GM19193 (cell line): ENCODE measurements around the gene MKI67.

Source experiments
- POLR2A ChIP-seq: IDR thresholded peaks from 4 replicates; pipeline ENCODE4 v1.6.1; 2011; ENCODE audit not compliant: insufficient read depth, insufficient read length; ENCODE audit errors: extremely low read depth

MKI67 gene

DNA sequence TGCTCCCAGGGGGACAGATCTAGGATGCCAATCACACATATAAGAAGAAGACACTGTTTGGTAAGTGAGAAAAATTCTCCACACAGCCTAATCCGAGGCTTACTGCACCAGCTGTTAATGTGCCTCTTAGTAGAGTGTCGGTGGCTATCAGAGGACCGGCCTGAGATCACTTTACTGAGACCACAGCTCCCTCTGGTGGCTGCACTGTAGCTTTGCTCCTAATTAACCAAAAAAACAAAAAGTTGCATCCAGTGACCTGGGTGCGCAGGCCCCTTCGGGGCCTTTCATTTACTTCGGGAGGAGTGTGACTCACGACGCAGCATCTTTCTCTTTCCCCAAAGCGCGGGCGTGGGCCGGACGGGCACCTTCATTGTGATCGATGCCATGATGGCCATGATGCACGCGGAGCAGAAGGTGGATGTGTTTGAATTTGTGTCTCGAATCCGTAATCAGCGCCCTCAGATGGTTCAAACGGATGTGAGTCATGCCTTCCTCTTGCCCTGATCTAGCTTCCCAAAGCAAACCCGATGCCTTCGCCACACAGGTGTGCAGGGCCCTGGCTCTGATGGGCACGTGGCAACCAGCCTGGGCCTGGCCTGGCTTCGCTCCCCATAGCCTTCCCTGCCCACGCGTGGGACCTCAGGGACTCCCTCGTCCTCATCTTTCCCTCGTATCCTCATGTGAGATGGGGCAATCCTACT, 56.7 kb downstream of the MKI67 start:
- no peak for TF ChIP-seq POLR2A

GRCh38 chr10:128068398-128069285, 57.6 kb downstream of the MKI67 start:
- no peak for TF ChIP-seq POLR2A

DNA sequence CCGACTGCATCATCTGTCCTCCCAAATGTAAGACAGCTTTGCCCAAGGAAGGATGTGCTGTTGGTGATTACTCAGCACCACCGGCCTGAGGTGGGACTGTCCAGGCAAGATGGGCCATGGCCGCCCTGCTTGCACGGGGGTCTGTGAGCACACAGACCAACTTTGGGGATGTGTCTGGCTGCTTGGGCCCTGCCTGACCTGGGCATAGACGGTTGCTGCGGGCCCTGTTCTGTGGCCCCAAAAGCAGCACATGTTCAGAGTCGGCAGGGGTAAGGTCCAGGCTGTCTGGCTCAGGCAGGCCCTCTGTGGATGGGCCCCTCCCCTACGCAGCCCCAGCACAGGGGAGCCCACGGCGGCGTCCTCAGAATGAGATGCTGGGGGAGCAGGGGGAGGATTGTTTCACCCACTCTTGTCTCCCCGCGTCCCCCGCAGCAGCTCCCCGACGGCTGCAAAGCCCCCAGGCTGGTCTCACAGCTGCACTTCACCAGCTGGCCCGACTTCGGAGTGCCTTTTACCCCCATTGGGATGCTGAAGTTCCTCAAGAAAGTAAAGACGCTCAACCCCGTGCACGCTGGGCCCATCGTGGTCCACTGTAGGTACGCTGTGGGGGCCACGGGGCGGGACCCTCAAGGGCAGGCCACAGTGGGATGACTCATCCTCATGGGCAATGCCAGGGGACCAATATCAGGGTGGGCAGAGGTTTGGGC, 58.4 kb downstream of the MKI67 start:
- no peak for TF ChIP-seq POLR2A

- no peak for TF ChIP-seq POLR2A
Observed at GRCh38 chr10:128066870-128067382, 59.3 kb downstream of the MKI67 start.

DNA sequence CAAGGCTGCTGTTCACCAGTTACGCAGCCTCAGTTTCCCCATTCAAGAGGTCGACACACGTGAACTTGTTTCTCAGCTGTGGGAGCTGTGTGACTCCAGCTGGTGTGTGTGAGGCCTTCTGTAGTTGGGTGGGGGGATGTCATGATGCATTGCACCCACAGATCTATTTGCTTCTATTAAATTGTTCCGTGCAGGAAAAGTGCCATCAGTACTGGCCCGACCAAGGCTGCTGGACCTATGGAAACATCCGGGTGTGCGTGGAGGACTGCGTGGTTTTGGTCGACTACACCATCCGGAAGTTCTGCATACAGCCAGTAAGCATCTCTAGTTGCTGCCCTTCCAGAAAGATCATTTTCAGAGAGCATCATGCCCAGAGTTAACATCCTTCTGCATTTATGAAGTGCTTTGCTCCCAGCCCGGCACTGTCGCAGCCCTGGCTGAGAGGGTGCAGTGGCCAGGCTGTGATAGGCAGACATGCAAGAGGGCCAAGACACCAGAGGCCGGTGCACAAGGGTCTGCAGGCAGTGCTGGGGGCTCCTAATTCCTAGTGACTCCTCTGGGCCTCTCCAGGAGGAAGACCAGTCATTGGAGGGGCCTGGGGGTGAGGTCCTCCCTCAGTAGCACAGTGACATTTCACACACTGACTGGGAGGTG, 60.2 kb downstream of the MKI67 start:
- no peak for TF ChIP-seq POLR2A

- TF ChIP-seq POLR2A: no peak
Observed at GRCh38 chr10:128064970-128065580, 61.1 kb downstream of the MKI67 start.

- peak; percentile 24 for TF ChIP-seq POLR2A
Observed at GRCh38 chr10:128064108-128064969, 61.9 kb downstream of the MKI67 start.

DNA sequence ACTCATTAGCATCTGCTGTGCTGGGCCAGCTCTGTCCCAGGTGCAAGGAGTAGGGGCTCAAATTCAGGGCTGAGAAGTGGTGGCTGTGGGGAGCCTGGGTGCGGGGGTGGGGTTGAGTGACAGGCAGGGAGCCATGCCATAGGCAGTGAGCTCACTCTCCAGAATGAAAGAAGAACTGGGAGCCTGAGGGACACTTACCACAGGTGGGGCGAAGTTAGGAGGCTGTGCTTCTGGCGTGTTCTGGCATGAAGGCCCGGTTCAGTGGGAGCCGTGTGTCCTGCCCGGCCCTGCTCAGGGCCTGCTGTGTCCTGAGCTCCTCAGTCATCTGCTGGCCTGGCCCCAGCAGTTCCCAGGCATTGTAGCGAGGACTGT, 62.5 kb downstream of the MKI67 start:
- peak; percentile 43 for TF ChIP-seq POLR2A

DNA sequence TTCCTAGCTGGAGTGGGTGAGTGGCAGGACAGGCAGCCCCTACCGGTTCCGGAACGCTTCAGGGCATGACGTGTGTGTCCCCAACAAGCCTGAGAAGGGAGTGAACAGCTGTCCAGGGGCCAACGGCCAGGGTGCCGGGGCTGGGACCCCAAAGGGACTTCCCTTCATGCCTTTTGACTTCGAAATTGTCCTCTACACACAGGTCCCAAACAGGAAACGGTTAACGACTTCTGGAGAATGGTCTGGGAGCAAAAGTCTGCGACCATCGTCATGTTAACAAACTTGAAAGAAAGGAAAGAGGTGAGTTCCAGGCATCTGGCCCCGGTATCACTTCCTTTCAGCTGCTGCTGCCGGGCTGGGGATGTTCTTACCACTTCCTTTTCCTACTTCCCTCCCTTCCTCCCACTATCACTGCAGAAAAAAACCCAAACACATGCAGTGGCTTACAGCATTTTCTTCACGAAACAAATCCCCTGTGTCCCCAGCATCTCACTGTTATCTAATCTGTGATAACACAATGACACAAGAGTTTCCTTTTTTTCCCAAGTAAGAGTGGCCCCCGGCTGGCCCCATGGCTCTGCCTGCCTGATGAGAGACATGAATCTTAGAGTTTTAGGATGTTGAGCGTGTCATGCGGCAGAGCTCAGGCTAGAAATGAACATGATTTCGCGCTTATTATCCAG, 63.2 kb downstream of the MKI67 start:
- TF ChIP-seq POLR2A: no peak

DNA sequence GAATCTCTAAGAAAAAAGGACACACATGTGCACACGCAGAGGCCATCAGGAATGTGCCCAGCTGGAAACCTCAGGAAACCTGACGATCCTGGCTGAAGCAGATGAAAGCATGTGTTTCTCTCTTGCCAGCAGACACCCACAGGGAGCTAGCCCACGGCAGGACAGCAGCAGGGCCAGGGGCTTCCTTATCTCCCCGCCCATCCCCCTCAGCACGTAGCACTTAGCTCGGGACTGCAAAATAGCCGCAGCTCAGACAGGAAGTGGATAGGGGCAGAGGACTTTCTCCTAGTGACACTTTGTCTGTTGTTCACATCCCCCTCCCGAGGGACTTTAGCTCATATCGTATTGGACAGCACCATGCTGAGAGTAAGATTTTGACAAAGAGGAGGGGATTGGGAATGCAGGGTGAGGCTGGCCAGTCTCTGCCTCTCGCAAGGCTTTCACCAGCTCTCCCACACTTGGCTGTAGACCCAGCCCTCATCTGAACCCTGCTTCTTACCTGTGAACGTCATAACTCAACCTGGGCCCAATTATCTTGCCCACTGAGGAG, 63.8 kb downstream of the MKI67 start:
- TF ChIP-seq POLR2A: no peak

DNA sequence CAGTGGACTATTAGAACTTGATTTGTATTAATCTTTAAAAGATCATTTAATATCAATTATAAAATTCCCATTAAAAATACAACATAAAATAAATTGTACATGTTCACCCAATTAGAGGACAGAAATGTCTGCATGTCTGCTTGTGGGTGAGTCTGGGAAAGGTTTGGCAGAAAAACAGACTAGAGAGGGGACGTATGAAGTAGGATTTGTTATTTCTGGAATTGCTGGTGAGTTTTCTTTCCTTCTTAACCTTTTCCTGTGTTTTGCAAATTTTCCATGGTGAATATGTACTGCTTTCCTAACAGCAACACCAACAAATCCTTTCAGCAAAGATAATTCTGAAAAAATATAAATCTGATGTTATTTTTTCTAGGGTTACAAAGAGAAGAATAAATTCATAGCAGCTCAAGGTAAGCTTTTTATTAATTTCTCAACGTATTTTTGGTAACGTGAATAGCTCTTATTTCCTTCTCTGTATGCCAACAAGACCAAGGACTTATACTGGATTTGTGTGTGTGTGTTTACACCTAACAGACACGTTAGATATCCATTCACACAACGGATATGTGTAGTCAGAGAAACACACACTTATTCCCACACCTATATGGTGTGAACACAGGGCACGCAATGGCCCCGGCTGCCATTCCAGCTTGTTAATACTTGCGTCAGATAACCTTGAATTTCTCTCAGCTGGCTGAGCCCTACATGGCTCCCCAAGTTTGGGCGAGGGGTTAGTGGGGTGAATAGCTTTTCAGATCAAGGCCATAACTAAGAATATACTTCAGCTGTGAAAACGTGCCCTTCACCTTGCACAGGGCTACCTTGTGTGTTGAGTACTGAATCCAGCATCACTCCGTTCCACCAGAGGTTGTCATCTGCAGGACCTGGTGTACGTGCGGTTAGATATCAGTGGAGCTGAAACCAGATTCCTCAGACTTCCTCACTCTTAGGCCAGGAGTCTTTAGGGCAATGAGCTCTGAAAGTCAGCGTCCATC, 64.6 kb downstream of the MKI67 start:
- no peak for TF ChIP-seq POLR2A

DNA sequence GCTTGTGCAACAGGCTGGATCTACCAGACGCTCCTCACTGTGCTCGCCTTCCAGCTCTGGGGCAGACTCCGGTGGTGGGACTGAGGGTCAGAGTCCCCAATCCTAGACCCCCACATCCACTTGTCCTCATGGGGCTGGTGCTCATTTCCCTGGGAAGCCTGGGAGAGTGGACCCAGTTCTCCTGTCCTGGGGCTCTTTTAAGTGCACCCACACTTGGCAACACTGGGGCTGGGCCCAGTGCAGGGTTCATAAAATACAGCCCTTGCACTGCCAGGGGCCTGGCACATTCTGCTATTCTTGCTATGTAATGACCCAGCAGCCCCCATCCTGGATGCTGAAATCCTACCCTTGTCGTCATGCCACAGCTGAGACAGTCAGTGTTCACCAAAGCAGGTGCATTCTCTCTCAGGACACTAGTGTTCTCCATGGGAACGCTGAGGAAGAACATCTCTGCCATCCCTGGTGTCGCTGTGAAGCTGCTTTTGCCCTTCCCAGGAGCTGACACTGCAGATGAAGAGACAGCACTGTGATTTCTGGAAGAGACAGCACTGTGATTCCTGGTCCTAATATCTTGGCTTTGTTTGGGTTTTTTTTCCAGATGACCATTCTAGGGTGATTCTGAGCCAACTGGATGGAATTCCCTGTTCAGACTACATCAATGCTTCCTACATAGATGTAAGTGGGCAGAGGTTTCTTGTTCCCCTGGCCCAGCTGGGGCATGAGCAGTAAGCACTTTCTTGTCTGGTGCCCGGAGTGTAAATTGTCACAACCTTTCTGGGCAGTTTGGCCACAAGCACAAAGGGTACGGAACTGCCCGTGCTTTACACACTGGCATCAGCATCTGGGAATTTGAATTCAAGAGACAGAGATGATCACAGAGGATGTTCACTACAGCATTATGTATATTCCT, 65.6 kb downstream of the MKI67 start:
- TF ChIP-seq POLR2A: no peak
